MCF 10A (cell line): Measurements from ENCODE around the gene ZGLP1. TPM values are rescaled to one million over a fixed set of nuclear protein-coding genes. Genes with fewer than 3 reads are reported as not detected.
A peak's percentile ranks its signal among the peaks of the same experiment; 100 is the strongest.

Experiments
- BruUV-seq: library from RNA; stranded (reverse); fragments of 400-500 nt; replicated peaks from 2 replicates; lab custom pipeline; 2021; lab: Mats Ljungman, UMichigan
- CTCF ChIA-PET: fragments of 300-600 bp; sonication (Branson Sonifier 250); formaldehyde crosslinking; extraction: SDS; loops from one replicate; lab custom pipeline; 2021; ENCODE audit warnings: antibody characterized with exemption, inconsistent platforms; lab: Yijun Ruan, JAX
- POLR2A ChIA-PET: fragments of 300-600, 350-650 bp; sonication (Branson Sonifier 250); formaldehyde crosslinking; extraction: SDS; loops from one replicate; lab custom pipeline; 2020; ENCODE audit warnings: antibody characterized with exemption, inconsistent platforms; lab: Yijun Ruan, JAX
- DNase-seq: peaks from one replicate; pipeline ENCODE4 v3.0.0-alpha.2; 2018; ENCODE audit not compliant: unreplicated experiment
- H3K27ac Mint-ChIP-seq: one replicate; pipeline ENCODE4 v1.8.0; 2022; ENCODE audit warnings: mild to moderate bottlenecking, low read depth, mixed read lengths; ENCODE audit not compliant: unreplicated experiment
- H3K27me3 Mint-ChIP-seq: one replicate; pipeline ENCODE4 v1.8.0; 2022; ENCODE audit warnings: mixed read lengths; ENCODE audit not compliant: insufficient read depth, unreplicated experiment
- H3K36me3 Mint-ChIP-seq: one replicate; pipeline ENCODE4 v1.8.0; 2022; ENCODE audit warnings: mild to moderate bottlenecking, moderate library complexity, mixed read lengths; ENCODE audit not compliant: insufficient read depth, unreplicated experiment
- H3K4me1 Mint-ChIP-seq: one replicate; pipeline ENCODE4 v1.8.0; 2022; ENCODE audit warnings: mixed read lengths; ENCODE audit not compliant: insufficient read depth, unreplicated experiment
- H3K4me3 Mint-ChIP-seq: one replicate; pipeline ENCODE4 v1.8.0; 2022; ENCODE audit warnings: mild to moderate bottlenecking, moderate library complexity, mixed read lengths; ENCODE audit not compliant: unreplicated experiment
- H3K9me3 Mint-ChIP-seq: one replicate; pipeline ENCODE4 v1.8.0; 2022; ENCODE audit warnings: mixed read lengths; ENCODE audit not compliant: unreplicated experiment
- CTCF ChIP-seq: fragments of 200-600 bp; IDR thresholded peaks from one replicate; pipeline ENCODE4 v1.8.0; 2022; ENCODE audit warnings: antibody characterized with exemption, mild to moderate bottlenecking; ENCODE audit not compliant: unreplicated experiment
- intact Hi-C: fragments of 100-400 bp; cut with micrococcal nuclease; formaldehyde crosslinking; loops from 2 replicates; pipeline ENCODE4 v1.14.1; 2022
- total RNA-seq: library from RNA; stranded (reverse); gene quantifications from 2 replicates; pipeline ENCODE4 v1.2.3, GENCODE V29; 2022

Gene ZGLP1
- total RNA-seq, 1 experiment from 2014 or later: 3.8 TPM

GRCh38 chr19:10260141-10260584, 49.5 kb downstream of the ZGLP1 start:
- intact Hi-C loops: no loop called here
- Mint-ChIP-seq H3K27ac (peak overlapping the region; percentile 35), H3K36me3 (peaks cover 35% of the 10 kb centered on the region), H3K4me1 (no peaks in the 10 kb centered on the region), H3K9me3 (no peaks in the 10 kb centered on the region), H3K27me3 (no peaks in the 10 kb centered on the region), H3K4me3 (no peak overlapping the region)
- CTCF ChIA-PET: interaction anchor here (0.5 to 5.0 kb wide), 31 partner anchors 7 to 454 kb away, joined by 3 to 68 read pairs (median 4); partner anchors contain the start of genes CDC37, ICAM1 and MRPL4
- POLR2A ChIA-PET: interaction anchor here (0.5 to 3.1 kb wide), 15 partner anchors 8 to 296 kb away, joined by 3 to 23 read pairs (median 4); partner anchors contain the start of genes CDC37, DNMT1, ICAM1 and ICAM5
- no TSS peak for BruUV-seq
- DNase-seq: peak; percentile 87
- no peak for TF ChIP-seq CTCF

GRCh38 chr19:10259162-10259905, 50.3 kb downstream of the ZGLP1 start:
- DNase-seq: peak; percentile 92
- ChIA-PET POLR2A (interaction anchor here (0.5 to 3.1 kb wide), 18 partner anchors 11 to 225 kb away, joined by 3 to 23 read pairs (median 4); partner anchors contain the start of genes CDC37, DNMT1, ICAM1 and ICAM5), CTCF (interaction anchor here (0.6 to 5.0 kb wide), 39 partner anchors 8 to 1273 kb away, joined by 3 to 68 read pairs (median 4); partner anchors contain the start of gene ICAM1)
- Mint-ChIP-seq H3K27ac (no peak overlapping the region), H3K4me1 (no peaks in the 10 kb centered on the region), H3K9me3 (no peaks in the 10 kb centered on the region), H3K27me3 (no peaks in the 10 kb centered on the region), H3K36me3 (peaks cover 43% of the 10 kb centered on the region), H3K4me3 (no peak overlapping the region)
- TF ChIP-seq CTCF: peak; percentile 70
- intact Hi-C loops: loop anchor here (1.0 kb wide), 1 partner anchor 130 kb away; no protein-coding TSS in a partner anchor
- BruUV-seq: no TSS peak

GRCh38 chr19:10258080-10258710, 51.4 kb downstream of the ZGLP1 start:
- no peak for TF ChIP-seq CTCF
- peaks cover 48% of the 10 kb centered on the region for H3K36me3 Mint-ChIP-seq
- no peaks in the 10 kb centered on the region for H3K27me3 Mint-ChIP-seq
- intact Hi-C loops: no loop called here
- no peaks in the 10 kb centered on the region for H3K9me3 Mint-ChIP-seq
- peaks cover 5% of the 10 kb centered on the region for H3K4me1 Mint-ChIP-seq
- no TSS peak for BruUV-seq
- DNase-seq: no peak
- ChIA-PET POLR2A (interaction anchor here (0.5 to 3.1 kb wide), 9 partner anchors 12 to 198 kb away, joined by 3 to 19 read pairs (median 4); partner anchors contain the start of genes CDC37, ICAM1 and TYK2), CTCF (interaction anchor here (0.6 to 5.0 kb wide), 27 partner anchors 8 to 1274 kb away, joined by 3 to 68 read pairs (median 4); partner anchors contain the start of gene ICAM1)
- no peak overlapping the region for H3K27ac Mint-ChIP-seq
- H3K4me3 Mint-ChIP-seq: no peak overlapping the region
